Measurements from ENCODE around the gene ZFP92. TPM values are rescaled to one million over a fixed set of nuclear protein-coding genes. Genes with fewer than 3 reads are reported as not detected.

The ZFP92 gene
- 0.18 TPM for polyA plus RNA-seq (2013, experiment 1 of 2)
- 0.10 TPM for polyA plus RNA-seq (2013, experiment 2 of 2)

- no peaks in the 10 kb centered on the region for H3K36me3 ChIP-seq (ENCODE audit: control insufficient read depth, insufficient read depth, low read length)
- peak within 1 kb of the TSS; percentile 28 for H3K4me3 ChIP-seq (ENCODE audit: extremely low read depth, insufficient read depth, low read length, poor library complexity, severe bottlenecking)
- no peak within 1 kb of the TSS for H3K27ac ChIP-seq (ENCODE audit: low read depth, low read length, severe bottlenecking)
- no peaks in the 10 kb centered on the region for H3K9me3 ChIP-seq (ENCODE audit: control insufficient read depth, low read length)
- WGBS, 2 experiments (ENCODE audit: insufficient coverage in 2 of 2) = 12 to 18% methylated on average over 7 to 13 of the region's 75 CpGs
- H3K4me1 ChIP-seq (ENCODE audit: control insufficient read depth, insufficient read depth, low read length, poor library complexity, severe bottlenecking) = no peaks in the 10 kb centered on the region
These were observed at the start of gene ZFP92 for GRCh38 chrX:153411255-153411987. Gene ZFP92, plus strand, starts transcription at chrX:153411472. Its CDS starts 6,851 bp downstream, at chrX:153418323.

- no CpG with 5 or more reads among the region's 2 CpGs for WGBS, 2 experiments (ENCODE audit: insufficient coverage in 2 of 2)
- Histone ChIP-seq H3K36me3 (ENCODE audit: control insufficient read depth, insufficient read depth, low read length) (no peaks in the 10 kb centered on the region), H3K27ac (ENCODE audit: low read depth, low read length, severe bottlenecking) (no peak overlapping the region), H3K4me3 (ENCODE audit: extremely low read depth, insufficient read depth, low read length, poor library complexity, severe bottlenecking) (no peak overlapping the region), H3K9me3 (ENCODE audit: control insufficient read depth, low read length) (no peaks in the 10 kb centered on the region), H3K4me1 (ENCODE audit: control insufficient read depth, insufficient read depth, low read length, poor library complexity, severe bottlenecking) (no peaks in the 10 kb centered on the region)
These were observed 49.4 kb upstream of the ZFP92 start for GRCh38 chrX:153361781-153362397.

DNA sequence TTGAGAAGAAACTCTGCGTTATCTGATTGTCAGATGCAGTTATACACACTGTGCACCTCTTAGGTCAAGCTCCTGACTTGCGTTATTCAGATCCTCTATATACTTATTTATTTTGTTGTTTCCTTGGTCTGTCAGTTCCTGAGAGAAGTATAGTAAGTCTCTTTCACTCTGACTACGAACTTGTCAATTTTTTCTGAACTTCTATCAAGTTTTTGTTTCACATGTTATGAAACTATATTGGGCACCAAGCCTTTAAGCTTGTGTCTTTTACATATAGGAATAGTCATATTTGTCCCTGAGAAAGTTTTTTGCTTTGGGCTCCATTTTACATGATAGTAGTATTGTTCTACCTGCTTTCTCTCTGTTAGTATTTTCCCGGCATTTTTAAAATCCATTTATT lies 45.6 kb upstream of the ZFP92 start:
- no CpG with 5 or more reads among the region's 4 CpGs for WGBS, 2 experiments (ENCODE audit: insufficient coverage in 2 of 2)
- Histone ChIP-seq H3K36me3 (ENCODE audit: control insufficient read depth, insufficient read depth, low read length) (no peaks in the 10 kb centered on the region), H3K9me3 (ENCODE audit: control insufficient read depth, low read length) (no peaks in the 10 kb centered on the region), H3K4me1 (ENCODE audit: control insufficient read depth, insufficient read depth, low read length, poor library complexity, severe bottlenecking) (no peaks in the 10 kb centered on the region), H3K4me3 (ENCODE audit: extremely low read depth, insufficient read depth, low read length, poor library complexity, severe bottlenecking) (no peak overlapping the region), H3K27ac (ENCODE audit: low read depth, low read length, severe bottlenecking) (no peak overlapping the region)

DNA sequence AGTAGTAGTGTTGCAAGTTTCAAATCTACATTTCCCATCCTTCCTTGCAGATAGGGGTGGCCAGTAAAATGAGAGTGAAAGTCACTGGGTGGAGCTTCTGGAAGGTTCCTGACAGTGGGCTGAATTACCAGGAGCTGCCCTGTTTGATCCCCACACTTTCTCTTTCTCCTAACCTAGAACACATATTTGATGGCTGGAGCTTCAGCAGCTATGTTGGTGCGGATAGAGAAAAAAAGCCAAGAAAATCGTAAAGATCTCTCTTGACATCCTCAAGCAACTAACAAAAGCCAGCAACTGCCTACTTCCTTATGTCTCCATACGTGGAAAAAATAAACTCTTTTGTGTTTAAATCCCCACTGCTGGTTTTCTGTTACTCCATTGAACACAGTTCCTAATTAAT lies 45.2 kb upstream of the ZFP92 start:
- 82% methylated on average over 3 of the region's 3 CpGs; no CpG with 5 or more reads in 1 of the 2 experiments for WGBS, 2 experiments (ENCODE audit: insufficient coverage in 2 of 2)
- Histone ChIP-seq H3K27ac (ENCODE audit: low read depth, low read length, severe bottlenecking) (no peak overlapping the region), H3K4me1 (ENCODE audit: control insufficient read depth, insufficient read depth, low read length, poor library complexity, severe bottlenecking) (no peaks in the 10 kb centered on the region), H3K4me3 (ENCODE audit: extremely low read depth, insufficient read depth, low read length, poor library complexity, severe bottlenecking) (no peak overlapping the region), H3K9me3 (ENCODE audit: control insufficient read depth, low read length) (no peaks in the 10 kb centered on the region), H3K36me3 (ENCODE audit: control insufficient read depth, insufficient read depth, low read length) (no peaks in the 10 kb centered on the region)

- Histone ChIP-seq H3K4me3 (ENCODE audit: extremely low read depth, insufficient read depth, low read length, poor library complexity, severe bottlenecking) (no peak overlapping the region), H3K4me1 (ENCODE audit: control insufficient read depth, insufficient read depth, low read length, poor library complexity, severe bottlenecking) (no peaks in the 10 kb centered on the region), H3K9me3 (ENCODE audit: control insufficient read depth, low read length) (no peaks in the 10 kb centered on the region), H3K36me3 (ENCODE audit: control insufficient read depth, insufficient read depth, low read length) (no peaks in the 10 kb centered on the region), H3K27ac (ENCODE audit: low read depth, low read length, severe bottlenecking) (no peak overlapping the region)
- WGBS, 2 experiments (ENCODE audit: insufficient coverage in 2 of 2) = no CpG with 5 or more reads among the region's 5 CpGs
These were observed 44.3 kb upstream of the ZFP92 start for GRCh38 chrX:153366878-153367538.

DNA sequence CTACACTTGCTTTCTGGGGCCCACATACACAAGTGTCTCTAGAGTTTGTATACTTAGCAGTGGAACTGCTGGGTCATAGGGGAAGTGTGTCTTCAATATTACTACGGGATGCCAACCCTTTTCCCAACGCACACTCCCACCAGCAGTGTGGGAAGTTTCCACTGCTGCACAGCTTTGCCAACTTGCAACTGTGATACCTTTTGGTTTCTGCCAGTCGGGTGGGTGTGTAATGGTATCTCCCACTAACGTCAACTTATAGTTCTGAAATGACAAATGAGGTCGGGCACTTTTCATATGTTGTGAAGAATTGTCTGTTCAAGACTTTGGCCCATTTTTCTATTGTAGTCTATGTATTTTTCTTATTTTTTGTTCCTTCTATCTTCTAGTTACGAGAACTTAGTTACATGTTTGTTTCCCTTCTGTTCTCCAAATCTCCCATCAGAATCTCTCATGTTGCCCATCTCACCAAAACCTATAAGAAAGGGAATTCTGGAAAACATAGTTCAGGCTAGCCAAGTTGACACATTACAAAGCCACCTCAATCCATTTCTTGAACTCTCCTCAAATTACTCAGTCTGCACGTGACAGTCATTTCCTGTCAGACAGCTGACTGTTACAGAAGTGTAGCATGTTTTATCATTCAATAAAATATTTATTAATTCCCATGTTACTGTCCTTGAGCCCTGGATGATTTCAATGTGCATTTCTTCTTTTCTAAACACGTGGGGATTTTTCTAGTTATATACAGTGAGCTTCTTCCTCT lies 40.8 kb upstream of the ZFP92 start:
- Histone ChIP-seq H3K27ac (ENCODE audit: low read depth, low read length, severe bottlenecking) (no peak overlapping the region), H3K36me3 (ENCODE audit: control insufficient read depth, insufficient read depth, low read length) (no peaks in the 10 kb centered on the region), H3K4me3 (ENCODE audit: extremely low read depth, insufficient read depth, low read length, poor library complexity, severe bottlenecking) (no peak overlapping the region), H3K9me3 (ENCODE audit: control insufficient read depth, low read length) (no peaks in the 10 kb centered on the region), H3K4me1 (ENCODE audit: control insufficient read depth, insufficient read depth, low read length, poor library complexity, severe bottlenecking) (no peaks in the 10 kb centered on the region)
- 80% methylated on average over 1 of the region's 8 CpGs; no CpG with 5 or more reads in 1 of the 2 experiments for WGBS, 2 experiments (ENCODE audit: insufficient coverage in 2 of 2)

GRCh38 chrX:153371256-153371655 lies 40.0 kb upstream of the ZFP92 start:
- no CpG with 5 or more reads among the region's 3 CpGs for WGBS, 2 experiments (ENCODE audit: insufficient coverage in 2 of 2)
- Histone ChIP-seq H3K4me1 (ENCODE audit: control insufficient read depth, insufficient read depth, low read length, poor library complexity, severe bottlenecking) (no peaks in the 10 kb centered on the region), H3K4me3 (ENCODE audit: extremely low read depth, insufficient read depth, low read length, poor library complexity, severe bottlenecking) (no peak overlapping the region), H3K27ac (ENCODE audit: low read depth, low read length, severe bottlenecking) (no peak overlapping the region), H3K36me3 (ENCODE audit: control insufficient read depth, insufficient read depth, low read length) (no peaks in the 10 kb centered on the region), H3K9me3 (ENCODE audit: control insufficient read depth, low read length) (no peaks in the 10 kb centered on the region)

GRCh38 chrX:153372949-153373348 lies 38.3 kb upstream of the ZFP92 start:
- Histone ChIP-seq H3K4me3 (ENCODE audit: extremely low read depth, insufficient read depth, low read length, poor library complexity, severe bottlenecking) (no peak overlapping the region), H3K27ac (ENCODE audit: low read depth, low read length, severe bottlenecking) (no peak overlapping the region), H3K9me3 (ENCODE audit: control insufficient read depth, low read length) (no peaks in the 10 kb centered on the region), H3K4me1 (ENCODE audit: control insufficient read depth, insufficient read depth, low read length, poor library complexity, severe bottlenecking) (no peaks in the 10 kb centered on the region), H3K36me3 (ENCODE audit: control insufficient read depth, insufficient read depth, low read length) (no peaks in the 10 kb centered on the region)

GRCh38 chrX:153374426-153374825 lies 36.8 kb upstream of the ZFP92 start:
- H3K36me3 ChIP-seq (ENCODE audit: control insufficient read depth, insufficient read depth, low read length) = no peaks in the 10 kb centered on the region
- H3K4me3 ChIP-seq (ENCODE audit: extremely low read depth, insufficient read depth, low read length, poor library complexity, severe bottlenecking) = no peak overlapping the region
- H3K4me1 ChIP-seq (ENCODE audit: control insufficient read depth, insufficient read depth, low read length, poor library complexity, severe bottlenecking) = no peaks in the 10 kb centered on the region
- no peaks in the 10 kb centered on the region for H3K9me3 ChIP-seq (ENCODE audit: control insufficient read depth, low read length)
- no peak overlapping the region for H3K27ac ChIP-seq (ENCODE audit: low read depth, low read length, severe bottlenecking)
- WGBS, 2 experiments (ENCODE audit: insufficient coverage in 2 of 2) = 60 to 72% methylated on average over 2 to 3 of the region's 7 CpGs

- Histone ChIP-seq H3K27ac (ENCODE audit: low read depth, low read length, severe bottlenecking) (no peak overlapping the region), H3K9me3 (ENCODE audit: control insufficient read depth, low read length) (no peaks in the 10 kb centered on the region), H3K4me3 (ENCODE audit: extremely low read depth, insufficient read depth, low read length, poor library complexity, severe bottlenecking) (no peak overlapping the region), H3K36me3 (ENCODE audit: control insufficient read depth, insufficient read depth, low read length) (no peaks in the 10 kb centered on the region), H3K4me1 (ENCODE audit: control insufficient read depth, insufficient read depth, low read length, poor library complexity, severe bottlenecking) (no peaks in the 10 kb centered on the region)
- WGBS, 2 experiments (ENCODE audit: insufficient coverage in 2 of 2) = 89 to 98% methylated on average over 3 to 5 of the region's 5 CpGs
These were observed 35.7 kb upstream of the ZFP92 start for GRCh38 chrX:153375571-153375970.
